ENCODE data around the gene FOXD3.

DNA sequence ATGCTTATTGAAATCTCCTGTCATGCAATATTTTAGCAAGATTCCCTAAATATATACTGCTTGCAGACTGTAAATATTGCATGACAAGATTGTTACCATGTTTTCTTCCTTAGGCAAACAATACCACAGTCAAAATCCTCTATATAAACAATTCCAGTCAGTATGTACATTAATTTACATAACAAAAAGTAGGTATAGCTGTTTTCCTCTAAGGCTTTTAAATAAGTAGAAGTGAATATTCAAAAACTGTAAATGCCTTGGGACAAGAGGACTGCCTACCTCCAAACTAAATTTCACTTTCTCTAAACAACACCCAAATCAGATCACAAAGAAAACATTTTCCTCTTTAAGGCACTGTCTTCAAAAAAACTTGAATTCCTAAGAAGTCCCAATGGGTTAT, 17.3 kb upstream of the FOXD3 start:
- no peak for TF ChIP-seq POLR2AphosphoS5 (IDR thresholded peaks at IDR 0.05; ENCODE audit: low read depth)
- TF ChIP-seq, protein P1, sequence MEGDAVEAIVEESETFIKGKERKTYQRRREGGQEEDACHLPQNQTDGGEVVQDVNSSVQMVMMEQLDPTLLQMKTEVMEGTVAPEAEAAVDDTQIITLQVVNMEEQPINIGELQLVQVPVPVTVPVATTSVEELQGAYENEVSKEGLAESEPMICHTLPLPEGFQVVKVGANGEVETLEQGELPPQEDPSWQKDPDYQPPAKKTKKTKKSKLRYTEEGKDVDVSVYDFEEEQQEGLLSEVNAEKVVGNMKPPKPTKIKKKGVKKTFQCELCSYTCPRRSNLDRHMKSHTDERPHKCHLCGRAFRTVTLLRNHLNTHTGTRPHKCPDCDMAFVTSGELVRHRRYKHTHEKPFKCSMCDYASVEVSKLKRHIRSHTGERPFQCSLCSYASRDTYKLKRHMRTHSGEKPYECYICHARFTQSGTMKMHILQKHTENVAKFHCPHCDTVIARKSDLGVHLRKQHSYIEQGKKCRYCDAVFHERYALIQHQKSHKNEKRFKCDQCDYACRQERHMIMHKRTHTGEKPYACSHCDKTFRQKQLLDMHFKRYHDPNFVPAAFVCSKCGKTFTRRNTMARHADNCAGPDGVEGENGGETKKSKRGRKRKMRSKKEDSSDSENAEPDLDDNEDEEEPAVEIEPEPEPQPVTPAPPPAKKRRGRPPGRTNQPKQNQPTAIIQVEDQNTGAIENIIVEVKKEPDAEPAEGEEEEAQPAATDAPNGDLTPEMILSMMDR (IDR thresholded peaks at IDR 0.05; ENCODE audit: insufficient read depth, low read length): no peak

Data from HL-60 (cell line).